GM18909 (cell line): ENCODE measurements around the gene DCST1.
A peak's percentile ranks its signal among the peaks of the same experiment; 100 is the strongest.

Experiments
- ATAC-seq: cut with Tn5 transposase; IDR thresholded peaks from one replicate; pipeline ENCODE4 v1.9.1; 2021; ENCODE audit warnings: mild to moderate bottlenecking; ENCODE audit not compliant: unreplicated experiment, poor library complexity

Gene DCST1

DNA sequence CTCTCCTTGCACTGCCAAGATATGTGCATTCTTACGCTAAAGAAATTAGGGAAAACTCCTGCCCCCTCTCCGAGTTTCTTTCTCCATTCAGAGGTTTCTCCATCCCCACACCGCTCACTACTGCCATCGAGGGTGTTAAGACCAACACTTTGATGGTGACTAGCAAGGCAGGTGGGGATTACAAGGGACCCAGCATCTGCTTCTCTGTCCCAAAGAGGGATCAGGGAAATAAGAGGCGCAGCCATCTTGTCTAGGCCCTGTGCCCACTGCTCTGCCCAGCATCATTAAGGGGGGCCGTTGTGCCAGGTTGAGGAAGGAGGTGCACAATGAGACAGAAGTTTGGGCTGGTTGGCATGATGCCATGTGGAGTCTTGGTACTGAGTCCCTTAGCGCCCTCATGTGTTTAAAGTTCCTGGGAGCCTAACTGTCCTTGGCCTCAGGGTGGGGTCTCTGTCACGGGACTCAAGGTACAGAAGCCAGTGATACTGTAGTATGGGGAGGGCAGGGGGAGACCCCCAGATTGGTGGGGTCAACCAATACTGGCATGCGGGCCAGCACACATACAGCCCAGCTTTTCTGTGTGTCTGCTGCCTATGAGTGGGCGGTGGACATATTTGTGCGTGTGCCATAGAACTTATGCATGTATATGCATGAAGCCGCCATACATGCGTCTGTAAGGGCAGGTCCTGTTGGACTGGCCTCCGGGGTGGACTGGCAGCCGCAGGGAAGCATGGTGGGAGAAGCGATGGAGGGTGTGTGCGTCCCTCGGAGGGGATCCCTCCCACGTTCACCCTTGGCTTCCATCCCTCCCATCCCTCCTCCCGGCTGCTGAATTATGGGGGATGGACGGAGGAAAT is 50.5 kb downstream of the DCST1 start:
- peak; percentile 1 for ATAC-seq

DNA sequence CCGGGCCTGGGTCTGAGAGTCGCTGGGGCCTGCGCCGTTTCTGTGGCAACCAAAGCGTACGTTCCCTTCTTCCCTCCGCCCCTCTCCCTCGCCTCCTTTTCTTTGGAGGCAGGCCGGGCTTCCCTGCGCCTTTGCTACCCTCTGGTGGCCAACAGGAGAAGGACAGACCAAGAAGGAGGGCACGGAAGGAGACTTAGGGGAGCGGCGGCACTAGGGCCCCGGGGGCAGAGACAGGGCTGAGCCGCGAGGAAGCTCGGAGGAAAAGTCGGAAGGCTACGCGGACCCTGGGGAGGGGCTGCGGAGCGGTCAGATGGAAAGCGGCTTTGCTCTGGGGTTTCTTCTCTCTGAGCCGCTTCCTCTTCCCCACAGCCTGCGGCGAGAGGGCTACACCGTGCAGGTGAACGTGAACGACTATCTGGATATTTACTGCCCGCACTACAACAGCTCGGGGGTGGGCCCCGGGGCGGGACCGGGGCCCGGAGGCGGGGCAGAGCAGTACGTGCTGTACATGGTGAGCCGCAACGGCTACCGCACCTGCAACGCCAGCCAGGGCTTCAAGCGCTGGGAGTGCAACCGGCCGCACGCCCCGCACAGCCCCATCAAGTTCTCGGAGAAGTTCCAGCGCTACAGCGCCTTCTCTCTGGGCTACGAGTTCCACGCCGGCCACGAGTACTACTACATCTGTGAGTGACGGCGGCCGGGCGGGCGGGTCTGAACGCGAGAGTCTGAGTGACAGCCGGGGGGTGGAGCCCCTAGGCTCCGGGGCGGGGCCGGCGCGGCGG is 51.3 kb downstream of the DCST1 start:
- peak; percentile 78 for ATAC-seq

- ATAC-seq, result no peak
Measured at GRCh38 chr1:155085504-155086127, 52.0 kb downstream of the DCST1 start.

GRCh38 chr1:155086128-155086741 is 52.6 kb downstream of the DCST1 start:
- no peak for ATAC-seq

- no peak for ATAC-seq
Measured at GRCh38 chr1:155086856-155087535, 53.4 kb downstream of the DCST1 start.

- no peak for ATAC-seq
Measured at GRCh38 chr1:155091071-155092051, 57.7 kb downstream of the DCST1 start.

DNA sequence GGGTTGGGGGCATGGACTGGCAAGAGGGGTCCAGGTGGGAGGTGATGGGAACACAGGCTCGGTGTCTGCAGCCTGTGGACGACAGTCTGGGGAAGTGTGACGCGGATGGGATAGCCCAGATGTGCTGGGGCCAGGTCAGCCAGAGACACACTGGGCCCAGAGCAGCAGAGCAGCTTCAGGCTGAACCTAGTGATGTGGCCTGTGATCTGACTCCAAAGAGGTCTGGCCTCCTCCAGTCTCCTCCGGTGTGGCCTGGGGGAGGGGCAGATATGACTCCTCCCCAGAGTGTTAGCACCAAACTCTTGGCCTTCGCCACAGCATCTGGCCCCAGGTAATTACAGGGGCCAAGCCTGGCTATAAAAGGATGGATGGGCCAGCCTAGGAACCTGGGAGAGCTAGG is 58.5 kb downstream of the DCST1 start:
- ATAC-seq, result no peak

GRCh38 chr1:155092641-155093040 is 59.0 kb downstream of the DCST1 start:
- no peak for ATAC-seq

DNA sequence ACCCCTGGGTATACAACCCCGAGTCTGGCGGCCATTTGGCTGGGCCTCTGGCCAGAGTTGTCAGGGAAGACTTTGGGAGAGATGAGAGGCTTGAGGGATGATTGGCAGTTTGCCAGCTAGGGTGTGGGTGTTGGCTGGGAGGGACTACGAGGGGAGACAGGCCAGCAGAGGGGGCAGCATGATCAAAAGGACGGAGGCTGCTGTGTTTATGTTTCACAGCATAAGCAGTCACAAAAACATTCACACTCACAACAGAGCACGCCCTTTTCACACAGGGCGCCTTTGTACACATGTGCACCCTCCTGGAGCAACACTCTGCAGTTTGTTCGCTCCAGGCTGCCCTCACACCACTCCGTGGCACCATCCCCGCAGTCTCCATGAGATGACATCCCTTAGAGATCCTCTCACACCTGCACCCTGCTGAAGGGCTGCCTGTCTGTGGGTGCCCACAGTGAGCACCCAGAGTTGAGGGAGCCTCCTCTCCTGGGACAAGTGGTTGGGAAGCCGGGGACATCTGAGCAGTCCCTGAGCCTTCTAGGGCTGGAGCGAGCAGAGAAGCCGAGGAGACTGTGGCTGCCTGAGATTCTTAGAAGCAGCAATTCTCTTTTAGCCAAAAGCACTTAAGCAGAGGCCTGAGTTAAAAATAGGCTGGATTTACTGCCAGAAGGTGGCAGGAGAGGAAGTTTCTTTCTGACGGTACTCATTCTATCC is 60.4 kb downstream of the DCST1 start:
- no peak for ATAC-seq

DNA sequence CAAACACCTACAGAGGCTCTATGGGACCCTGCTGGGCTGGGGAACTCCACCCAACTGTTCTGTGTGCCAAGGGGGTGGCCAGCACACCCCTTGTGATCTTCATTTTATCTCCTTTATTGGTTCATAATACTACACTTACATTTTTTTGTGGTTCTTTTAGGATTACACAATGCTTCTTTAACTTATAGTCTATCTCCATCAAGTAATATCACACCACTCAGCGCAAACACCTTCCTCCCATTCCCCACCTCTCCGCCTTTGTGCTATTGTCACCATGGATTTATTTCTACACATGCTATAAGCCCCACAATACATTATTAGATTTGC is 61.0 kb downstream of the DCST1 start:
- no peak for ATAC-seq

GRCh38 chr1:155099331-155099730 is 65.7 kb downstream of the DCST1 start:
- ATAC-seq, result no peak
